ENCODE data around the gene TMEM132A. TPM values are rescaled to one million over a fixed set of nuclear protein-coding genes. Genes with fewer than 3 reads are reported as not detected.

Gene TMEM132A
- total RNA-seq, 6 experiments from 2014 or later = 23.8 to 32.2 (median 26.9) TPM

DNA sequence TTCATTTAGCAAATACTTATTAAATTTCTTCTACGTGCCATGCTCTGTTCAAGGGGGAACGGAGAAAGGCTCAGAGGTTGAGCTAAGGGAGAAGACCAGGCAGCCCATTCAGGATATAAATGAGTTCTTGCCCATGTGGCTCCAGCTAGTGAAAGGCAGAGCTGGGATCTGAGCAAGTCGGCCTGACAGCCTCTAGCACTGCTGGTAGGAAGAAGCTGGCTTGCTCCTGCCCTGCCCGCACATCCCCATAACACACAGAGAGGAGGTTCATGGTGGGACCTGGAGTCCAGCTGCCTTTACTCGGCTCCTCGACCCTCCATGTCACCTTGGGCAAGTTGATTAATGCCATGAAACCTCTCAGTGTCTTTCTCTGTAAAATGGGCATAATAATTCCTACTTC is 25.8 kb downstream of the TMEM132A start:
- H3K27me3 Mint-ChIP-seq (ENCODE audit: insufficient read depth) = no peaks in the 10 kb centered on the region; the same call in 1 of the 2 replicates
- H3K4me1 Mint-ChIP-seq (ENCODE audit: low read depth) = peaks cover 17% of the 10 kb centered on the region

DNA sequence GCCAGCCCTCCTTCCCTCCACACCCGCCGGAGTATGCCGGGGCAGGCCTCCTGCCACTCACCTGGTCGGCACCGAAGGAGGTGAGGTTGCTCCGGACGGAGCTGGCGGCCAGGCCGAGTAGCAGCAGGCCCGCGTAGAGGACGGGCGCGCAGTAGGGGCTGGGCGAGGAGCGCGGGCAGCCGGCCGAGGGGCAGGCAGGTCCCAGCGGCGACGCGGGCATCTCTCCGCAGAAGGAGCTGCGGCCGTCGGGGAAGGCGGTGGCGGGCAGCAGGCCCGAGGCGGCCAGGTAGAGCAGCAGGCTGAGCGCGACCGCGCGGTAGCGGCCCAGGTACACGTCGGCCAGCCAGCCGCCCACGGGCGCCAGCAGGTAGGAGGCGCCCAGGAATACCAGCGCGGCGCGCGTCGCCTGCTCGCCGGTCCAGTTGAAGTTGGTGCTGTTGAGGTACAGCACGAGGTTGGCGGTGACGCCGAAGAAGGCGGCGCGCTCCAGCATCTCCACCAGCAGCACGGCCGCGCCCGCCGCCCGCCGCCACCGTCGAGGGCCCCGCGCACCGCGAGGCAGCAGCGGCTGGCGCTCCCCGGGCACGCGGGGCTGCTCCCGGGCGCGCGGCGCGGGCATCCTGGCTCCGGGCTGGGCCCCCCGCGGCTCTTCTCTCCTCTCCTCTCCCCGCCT is 26.8 kb downstream of the TMEM132A start:
- Mint-ChIP-seq H3K36me3 (ENCODE audit: low read depth) (no peaks in the 10 kb centered on the region), H3K4me1 (ENCODE audit: low read depth) (peaks cover 17% of the 10 kb centered on the region), H3K27ac (no peak overlapping the region), H3K27me3 (ENCODE audit: insufficient read depth) (no peaks in the 10 kb centered on the region; the same call in 1 of the 2 replicates), H3K9me3 (no peaks in the 10 kb centered on the region), H3K4me3 (no peak overlapping the region)
- TF ChIP-seq, protein P1, sequence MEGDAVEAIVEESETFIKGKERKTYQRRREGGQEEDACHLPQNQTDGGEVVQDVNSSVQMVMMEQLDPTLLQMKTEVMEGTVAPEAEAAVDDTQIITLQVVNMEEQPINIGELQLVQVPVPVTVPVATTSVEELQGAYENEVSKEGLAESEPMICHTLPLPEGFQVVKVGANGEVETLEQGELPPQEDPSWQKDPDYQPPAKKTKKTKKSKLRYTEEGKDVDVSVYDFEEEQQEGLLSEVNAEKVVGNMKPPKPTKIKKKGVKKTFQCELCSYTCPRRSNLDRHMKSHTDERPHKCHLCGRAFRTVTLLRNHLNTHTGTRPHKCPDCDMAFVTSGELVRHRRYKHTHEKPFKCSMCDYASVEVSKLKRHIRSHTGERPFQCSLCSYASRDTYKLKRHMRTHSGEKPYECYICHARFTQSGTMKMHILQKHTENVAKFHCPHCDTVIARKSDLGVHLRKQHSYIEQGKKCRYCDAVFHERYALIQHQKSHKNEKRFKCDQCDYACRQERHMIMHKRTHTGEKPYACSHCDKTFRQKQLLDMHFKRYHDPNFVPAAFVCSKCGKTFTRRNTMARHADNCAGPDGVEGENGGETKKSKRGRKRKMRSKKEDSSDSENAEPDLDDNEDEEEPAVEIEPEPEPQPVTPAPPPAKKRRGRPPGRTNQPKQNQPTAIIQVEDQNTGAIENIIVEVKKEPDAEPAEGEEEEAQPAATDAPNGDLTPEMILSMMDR (IDR thresholded peaks at IDR 0.05) = no peak
- DNase-seq = no peak

More for the DNA sequence above, 25.8 kb downstream of the TMEM132A start:
- TF ChIP-seq, protein P1 (IDR thresholded peaks at IDR 0.05) = no peak
- Mint-ChIP-seq H3K4me3 (no peak overlapping the region), H3K27ac (no peak overlapping the region), H3K36me3 (ENCODE audit: low read depth) (no peaks in the 10 kb centered on the region; the same call in 1 of the 2 replicates), H3K9me3 (no peaks in the 10 kb centered on the region)
- DNase-seq = no peak

DNA sequence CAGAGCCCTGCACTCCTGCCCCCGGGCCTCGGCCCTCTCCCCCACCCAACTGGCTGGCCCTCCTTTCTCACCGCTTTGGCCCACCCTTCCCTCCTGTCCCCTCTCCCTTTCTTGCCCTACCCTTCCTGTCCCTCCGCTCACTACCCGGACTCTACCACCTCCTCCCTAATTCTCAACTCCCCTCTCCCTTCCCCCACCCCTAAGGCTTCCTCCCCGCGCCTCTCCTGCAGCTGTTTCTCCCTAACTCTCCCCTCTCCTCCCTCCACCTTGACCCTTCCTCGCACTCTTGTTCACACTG is 27.3 kb downstream of the TMEM132A start:
- no peak for DNase-seq
- H3K27me3 Mint-ChIP-seq (ENCODE audit: insufficient read depth) = no peaks in the 10 kb centered on the region; the same call in 1 of the 2 replicates
- TF ChIP-seq, protein P1 (IDR thresholded peaks at IDR 0.05) = no peak
- H3K36me3 Mint-ChIP-seq (ENCODE audit: low read depth) = no peaks in the 10 kb centered on the region
- H3K27ac Mint-ChIP-seq = peak overlapping the region; percentile 82
- no peaks in the 10 kb centered on the region for H3K9me3 Mint-ChIP-seq
- peak overlapping the region; percentile 90 for H3K4me3 Mint-ChIP-seq
- H3K4me1 Mint-ChIP-seq (ENCODE audit: low read depth) = peaks cover 17% of the 10 kb centered on the region

DNA sequence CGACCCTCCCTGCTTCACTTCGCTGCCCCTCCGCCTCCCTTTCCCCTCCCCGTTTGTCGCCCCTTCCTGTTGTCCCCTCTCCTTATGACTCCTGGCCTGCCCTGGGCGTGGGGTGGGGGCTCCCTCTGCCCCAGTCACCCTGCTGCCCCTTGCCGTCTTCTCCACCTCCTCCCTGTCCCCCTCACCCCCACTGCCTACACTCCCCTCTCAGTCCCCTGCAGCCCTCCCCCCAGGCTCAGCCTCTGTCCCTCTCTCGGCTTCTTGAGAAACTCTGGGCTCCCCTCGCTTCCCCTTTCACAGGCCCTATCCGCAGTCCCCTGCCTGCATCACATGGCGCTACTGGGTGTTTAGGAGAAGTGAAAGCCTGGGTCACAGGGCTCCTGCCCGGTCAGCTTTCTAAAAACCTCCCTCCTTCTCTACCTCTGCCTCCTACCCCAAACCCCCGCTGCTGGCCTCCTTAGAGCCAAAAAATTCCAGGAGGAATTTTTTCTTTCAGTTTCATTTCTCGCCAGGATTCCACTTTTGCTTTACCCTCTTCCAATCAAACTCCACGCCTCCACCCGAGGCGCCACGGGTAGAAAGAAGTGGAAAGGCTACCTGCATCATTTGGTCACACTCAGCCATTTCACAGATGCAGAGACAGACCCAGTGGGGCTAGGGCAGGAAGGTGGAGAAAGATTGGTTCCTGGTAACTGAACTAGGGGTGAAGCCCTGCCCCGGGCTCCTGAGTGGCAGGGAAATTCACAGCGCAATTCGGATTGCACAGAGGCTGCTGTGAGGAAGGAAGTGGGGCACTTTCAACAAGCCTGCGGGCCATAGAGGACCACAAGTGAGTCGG is 27.9 kb downstream of the TMEM132A start, which contains the start of gene SLC15A3:
Gene SLC15A3 (minus strand): TSS at position 273 of the 838 bp plus-strand sequence. CDS start 625 bp downstream, outside the sequence.
- Mint-ChIP-seq H3K9me3 (no peaks in the 10 kb centered on the region), H3K4me3 (peak within 1 kb of the TSS; percentile 90), H3K36me3 (ENCODE audit: low read depth) (no peaks in the 10 kb centered on the region), H3K27me3 (ENCODE audit: insufficient read depth) (peaks cover 3% of the 10 kb centered on the region), H3K27ac (peak within 1 kb of the TSS; percentile 82), H3K4me1 (ENCODE audit: low read depth) (peaks cover 22% of the 10 kb centered on the region)
- no peak for DNase-seq
- TF ChIP-seq, protein P1 (IDR thresholded peaks at IDR 0.05) = no peak

DNA sequence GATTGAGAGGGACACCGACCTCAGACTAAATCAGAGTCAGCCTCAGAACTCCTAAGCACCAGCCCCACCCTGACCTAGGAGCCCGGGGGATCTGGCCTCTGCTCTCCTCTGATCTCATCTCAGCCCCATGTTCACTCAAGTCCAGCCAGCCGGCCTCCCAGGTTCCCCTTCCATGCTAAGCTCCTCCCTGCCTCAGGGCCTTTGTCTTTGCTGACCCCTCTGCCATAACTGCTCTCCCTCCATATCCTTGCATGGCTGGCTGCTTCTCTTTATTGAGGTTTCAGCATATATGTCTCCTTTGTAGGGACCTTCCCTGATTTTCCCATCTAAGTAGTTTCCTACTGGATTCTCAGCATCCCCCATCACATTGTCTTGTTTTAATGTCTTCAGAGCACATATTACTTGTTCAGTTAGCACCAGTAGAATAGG is 28.5 kb downstream of the TMEM132A start:
- TF ChIP-seq, protein P1 (IDR thresholded peaks at IDR 0.05) = no peak
- no peak for DNase-seq
- H3K36me3 Mint-ChIP-seq (ENCODE audit: low read depth) = no peaks in the 10 kb centered on the region
- H3K27ac Mint-ChIP-seq = peak overlapping the region; percentile 82
- H3K27me3 Mint-ChIP-seq (ENCODE audit: insufficient read depth) = peaks cover 6% of the 10 kb centered on the region
- peak overlapping the region; percentile 90 for H3K4me3 Mint-ChIP-seq
- H3K4me1 Mint-ChIP-seq (ENCODE audit: low read depth) = peaks cover 29% of the 10 kb centered on the region
- H3K9me3 Mint-ChIP-seq = no peaks in the 10 kb centered on the region

Measured in HFFc6 (cell line).